Right lobe of liver (tissue), 6 donors: Measurements from ENCODE around the gene TUBA3C. TPM values are rescaled to one million over a fixed set of nuclear protein-coding genes. Genes with fewer than 3 reads are reported as not detected.

Experiments
- ATAC-seq, 4 donors: fragments of 200-7000 bp; cut with Tn5 transposase; one replicate each; pipeline ENCODE4 v1.9.1; 2020; ENCODE audit warnings: mild to moderate bottlenecking in 4 of 4, moderate library complexity in 4 of 4
- DNase-seq, 3 donors: peaks; one replicate each; pipeline ENCODE4 v3.0.0-alpha.2; 2020
- H3K27ac ChIP-seq, 3 donors: fragments of 200-600 bp; one replicate each; pipeline ENCODE4 v1.8.0; 2022
- H3K27me3 ChIP-seq, 2 donors: fragments of 200-600 bp; one replicate each; pipeline ENCODE4 v1.8.0; 2022
- H3K36me3 ChIP-seq, 4 donors: fragments of 200-600 bp; sonication (generic) in 1 of 4; one replicate each; pipeline versions ENCODE4 v1.5.1 to v1.8.0; 2017 to 2022; ENCODE audit warnings: control low read depth in 1 of 4
- H3K4me1 ChIP-seq, 4 donors: fragments of 200-600 bp; sonication (generic) in 1 of 4; one replicate each; pipeline versions ENCODE4 v1.5.1 to v1.8.0; 2017 to 2022; ENCODE audit warnings: control low read depth in 1 of 4
- H3K4me3 ChIP-seq, 3 donors: fragments of 200-600 bp; one replicate each; pipeline ENCODE4 v1.8.0; 2022
- H3K9me3 ChIP-seq, 4 donors: fragments of 200-600 bp; sonication (generic) in 1 of 4; one replicate each; pipeline versions ENCODE4 v1.5.1 to v1.8.0; 2017 to 2022; ENCODE audit warnings: control low read depth in 1 of 4
- POLR2A ChIP-seq: fragments of 450-650 bp; IDR thresholded peaks from one replicate; pipeline ENCODE4 v1.6.1; 2017; ENCODE audit warnings: antibody characterized with exemption, mild to moderate bottlenecking
- WGBS: methylation state at CpG from one replicate; pipeline ENCODE4 v1.1.6; 2018; ENCODE audit warnings: low coverage, low lambda C conversion rate; ENCODE audit not compliant: insufficient coverage; ENCODE audit errors: missing lambda C conversion rate; 5-methylcytosine and 5-hydroxymethylcytosine counted together
- intact Hi-C, 2 donors: fragments of 100-400 bp; cut with DNase I; formaldehyde crosslinking; loops; one replicate each; pipeline versions ENCODE4 v1.11.2 to v1.14.1; 2022
- total RNA-seq, 6 experiments: library from RNA; depleted of rRNA in 2 of 6; stranded (reverse); fragments of >200 nt in 2 of 6; fragmentation: NEBNext Ultra II Directional in 3 of 6; extraction: Animal tissue kit (Norgen Biotek cat#: 25700) in 3 of 6; gene quantifications; one replicate each; pipeline versions ENCODE4 v1.1.0 to v1.2.4, GENCODE V29; 2016 to 2023
- TF ChIP-seq, protein P1 (sequence below), 4 donors: fragments of 200-600 bp in 3 of 4; fragments of 450-650 bp in 1 of 4; IDR thresholded peaks; one replicate each; pipeline versions ENCODE4 v1.5.1 to v1.8.0; 2016 to 2022; ENCODE audit warnings: antibody characterized with exemption in 4 of 4, mild to moderate bottlenecking in 2 of 4
- donor health status: DM: no; HTN: yes; CAD: no.
- donor health status: DM: no; HTN: no; CAD: no.
- donor health status: DM: no; HTN: no; CAD: no.
- donor health status: DM: no; HTN: yes; CAD: no.
- donor health status: DM: no; HTN: yes; CAD: no.

Gene TUBA3C
- total RNA-seq, 6 experiments from 2014 or later: not detected

DNA sequence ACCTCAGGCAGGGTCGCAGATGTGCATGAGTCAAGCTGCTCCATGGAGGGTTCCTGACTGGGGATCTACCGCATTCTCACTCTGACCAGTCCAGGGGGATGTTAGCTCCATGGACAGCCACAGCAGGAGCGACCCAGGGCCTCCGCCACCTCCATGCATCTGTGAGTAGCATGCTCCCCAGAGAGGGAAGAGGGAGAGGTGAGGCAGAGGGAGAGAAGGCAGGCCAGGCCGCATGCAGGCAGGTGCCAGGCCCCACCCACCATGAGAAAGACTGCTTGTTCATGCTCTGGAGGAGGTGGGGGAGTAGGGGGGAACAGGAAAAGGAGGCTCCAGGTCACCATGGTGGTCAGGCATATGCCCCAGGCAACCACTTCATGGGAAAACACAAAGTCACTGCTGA is 20.3 kb downstream of the TUBA3C start:
- Histone ChIP-seq H3K4me1 (no peaks in the 10 kb centered on the region), H3K27ac (no peak overlapping the region), H3K4me3 (no peak overlapping the region), H3K27me3 (no peaks in the 10 kb centered on the region), H3K36me3 (no peaks in the 10 kb centered on the region), H3K9me3 (no peaks in the 10 kb centered on the region)
- TF ChIP-seq, protein P1, sequence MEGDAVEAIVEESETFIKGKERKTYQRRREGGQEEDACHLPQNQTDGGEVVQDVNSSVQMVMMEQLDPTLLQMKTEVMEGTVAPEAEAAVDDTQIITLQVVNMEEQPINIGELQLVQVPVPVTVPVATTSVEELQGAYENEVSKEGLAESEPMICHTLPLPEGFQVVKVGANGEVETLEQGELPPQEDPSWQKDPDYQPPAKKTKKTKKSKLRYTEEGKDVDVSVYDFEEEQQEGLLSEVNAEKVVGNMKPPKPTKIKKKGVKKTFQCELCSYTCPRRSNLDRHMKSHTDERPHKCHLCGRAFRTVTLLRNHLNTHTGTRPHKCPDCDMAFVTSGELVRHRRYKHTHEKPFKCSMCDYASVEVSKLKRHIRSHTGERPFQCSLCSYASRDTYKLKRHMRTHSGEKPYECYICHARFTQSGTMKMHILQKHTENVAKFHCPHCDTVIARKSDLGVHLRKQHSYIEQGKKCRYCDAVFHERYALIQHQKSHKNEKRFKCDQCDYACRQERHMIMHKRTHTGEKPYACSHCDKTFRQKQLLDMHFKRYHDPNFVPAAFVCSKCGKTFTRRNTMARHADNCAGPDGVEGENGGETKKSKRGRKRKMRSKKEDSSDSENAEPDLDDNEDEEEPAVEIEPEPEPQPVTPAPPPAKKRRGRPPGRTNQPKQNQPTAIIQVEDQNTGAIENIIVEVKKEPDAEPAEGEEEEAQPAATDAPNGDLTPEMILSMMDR (IDR thresholded peaks at IDR 0.05): no peak
- TF ChIP-seq POLR2A: no peak
- 100% methylated on average over 1 of the region's 5 CpGs for WGBS
- ATAC-seq: no peak
- no peak for DNase-seq
- intact Hi-C loops: no loop called here

GRCh38 chr13:19159761-19160420 is 21.7 kb downstream of the TUBA3C start:
- ATAC-seq (no peak), DNase-seq (no peak)
- intact Hi-C loops: no loop called here
- no peak overlapping the region for H3K4me3 ChIP-seq
- no peaks in the 10 kb centered on the region for H3K4me1 ChIP-seq
- 47% methylated on average over 3 of the region's 9 CpGs for WGBS
- H3K27ac ChIP-seq: no peak overlapping the region
- H3K27me3 ChIP-seq: no peaks in the 10 kb centered on the region
- H3K9me3 ChIP-seq: no peaks in the 10 kb centered on the region
- TF ChIP-seq, protein P1 (IDR thresholded peaks at IDR 0.05): no peak
- no peak for TF ChIP-seq POLR2A
- no peaks in the 10 kb centered on the region for H3K36me3 ChIP-seq

DNA sequence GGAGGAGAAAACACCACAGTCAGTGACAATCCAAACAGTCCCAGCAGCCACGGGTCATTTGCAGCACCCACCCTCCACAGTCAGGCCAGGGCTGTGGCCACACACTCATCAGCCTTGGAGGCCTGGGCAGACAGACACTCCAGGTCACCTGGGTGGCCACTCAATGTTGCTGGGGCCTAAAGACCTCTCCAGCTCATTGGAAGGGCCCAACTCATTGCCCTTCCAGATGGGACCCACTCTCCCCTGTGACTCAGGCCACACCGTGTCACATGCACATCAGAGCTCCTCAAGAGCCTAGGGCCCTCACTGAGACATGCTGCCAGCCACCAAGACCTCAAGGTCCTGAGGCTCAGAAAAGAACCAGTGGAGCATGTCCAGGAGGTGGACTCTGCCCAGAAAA is 22.4 kb downstream of the TUBA3C start:
- DNase-seq: no peak
- no peak for TF ChIP-seq POLR2A
- TF ChIP-seq, protein P1 (IDR thresholded peaks at IDR 0.05): no peak
- WGBS: no CpG with 5 or more reads among the region's 2 CpGs

GRCh38 chr13:19158526-19159174 is 23.0 kb downstream of the TUBA3C start:
- 44% methylated on average over 3 of the region's 9 CpGs for whole genome bisulfite sequencing
- no peak overlapping the region for H3K4me3 ChIP-seq
- H3K27ac ChIP-seq: no peak overlapping the region
- no peaks in the 10 kb centered on the region for H3K36me3 ChIP-seq
- no peaks in the 10 kb centered on the region for H3K4me1 ChIP-seq
- no peaks in the 10 kb centered on the region for H3K27me3 ChIP-seq
- DNase-seq (no peak), ATAC-seq (no peak)
- TF ChIP-seq, protein P1 (IDR thresholded peaks at IDR 0.05): no peak
- no peak for TF ChIP-seq POLR2A
- H3K9me3 ChIP-seq: no peaks in the 10 kb centered on the region
- intact Hi-C loops: no loop called here

More for the DNA sequence above, 22.4 kb downstream of the TUBA3C start:
- no peak overlapping the region for H3K27ac ChIP-seq
- ATAC-seq: no peak
- no peaks in the 10 kb centered on the region for H3K27me3 ChIP-seq
- no peak overlapping the region for H3K4me3 ChIP-seq
- intact Hi-C loops: no loop called here
- H3K4me1 ChIP-seq: no peaks in the 10 kb centered on the region
- no peaks in the 10 kb centered on the region for H3K36me3 ChIP-seq
- H3K9me3 ChIP-seq: no peaks in the 10 kb centered on the region
